ENCODE data around the gene EID2. TPM values are rescaled to one million over a fixed set of nuclear protein-coding genes. Genes with fewer than 3 reads are reported as not detected.

The EID2 gene
- total and polyA plus RNA-seq, 12 donors = 9.0 to 15.9 (median 12.2) TPM

- H3K27me3 ChIP-seq = peaks cover 0 to 24% (median 6%) of the 10 kb centered on the region in 7 donors
- H3K9me3 ChIP-seq = no peaks in the 10 kb centered on the region
- ATAC-seq (no peak), DNase-seq (no peak)
- TF ChIP-seq CTCF (IDR thresholded peaks at IDR 0.05) = no peak
- peaks cover 0 to 37% (median 0%) of the 10 kb centered on the region in 9 donors for H3K4me1 ChIP-seq
- no peak overlapping the region for H3K27ac ChIP-seq
- WGBS, 2 donors = 71 to 72% methylated on average over 4 of the region's 4 CpGs
- no peaks in the 10 kb centered on the region for H3K36me3 ChIP-seq
- H3K4me3 ChIP-seq = no peak overlapping the region
- intact Hi-C loops (cut with DNase I) = loop anchor here in 7 of 10 donors (5.0 to 10.0 kb wide), 6 partner anchors 117 to 287 kb away; no protein-coding TSS in a partner anchor
Observed at GRCh38 chr19:39554701-39555311, 14.8 kb upstream of the EID2 start.

- Histone ChIP-seq H3K27me3 (peaks cover 0 to 24% (median 6%) of the 10 kb centered on the region in 7 donors), H3K9me3 (no peaks in the 10 kb centered on the region), H3K4me1 (peaks cover 0 to 24% (median 0%) of the 10 kb centered on the region in 9 donors), H3K4me3 (no peak overlapping the region), H3K36me3 (no peaks in the 10 kb centered on the region), H3K27ac (no peak overlapping the region)
- intact Hi-C loops (cut with DNase I) = loop anchor here in 8 of 10 donors (2.0 to 10.0 kb wide), 7 partner anchors 118 to 289 kb away; no protein-coding TSS in a partner anchor
- ATAC-seq (no peak), DNase-seq (no peak)
- TF ChIP-seq CTCF (IDR thresholded peaks at IDR 0.05) = no peak
- 61 to 66% methylated on average over 7 of the region's 7 CpGs for WGBS, 2 donors
Observed at GRCh38 chr19:39553082-39553652, 13.2 kb upstream of the EID2 start.

- intact Hi-C loops (cut with DNase I) = loop anchor here in 8 of 10 donors (2.0 to 10.0 kb wide), 7 partner anchors 122 to 292 kb away; no protein-coding TSS in a partner anchor
- WGBS, 2 donors = 84 to 86% methylated on average over 5 of the region's 5 CpGs
- H3K27me3 ChIP-seq = peaks cover 0 to 32% (median 6%) of the 10 kb centered on the region in 7 donors
- TF ChIP-seq CTCF (IDR thresholded peaks at IDR 0.05) = no peak
- no peaks in the 10 kb centered on the region for H3K36me3 ChIP-seq
- H3K4me3 ChIP-seq = no peak overlapping the region
- no peak overlapping the region for H3K27ac ChIP-seq
- DNase-seq = no peak
- H3K9me3 ChIP-seq = no peaks in the 10 kb centered on the region
- peaks cover 0 to 21% (median 0%) of the 10 kb centered on the region in 9 donors for H3K4me1 ChIP-seq
- ATAC-seq = no peak
Observed at GRCh38 chr19:39550197-39550596, 10.2 kb upstream of the EID2 start.

GRCh38 chr19:39546599-39546998, 6.6 kb upstream of the EID2 start:
- ATAC-seq (no peak), DNase-seq (no peak)
- Histone ChIP-seq H3K27ac (no peak overlapping the region), H3K9me3 (no peaks in the 10 kb centered on the region), H3K4me1 (peaks cover 0 to 5% (median 0%) of the 10 kb centered on the region in 9 donors), H3K36me3 (no peaks in the 10 kb centered on the region), H3K27me3 (peaks cover 0 to 15% (median 1%) of the 10 kb centered on the region in 7 donors), H3K4me3 (no peak overlapping the region)
- 52% methylated on average over 8 of the region's 8 CpGs for WGBS, 2 donors
- no peak for TF ChIP-seq CTCF (IDR thresholded peaks at IDR 0.05)
- intact Hi-C loops (cut with DNase I) = loop anchor here in 1 of 10 donors (10.0 kb wide), 1 partner anchor 298 kb away; the partner anchor contains the start of gene FBL

Measured in heart right ventricle (tissue), 16 donors.